SU-DHL-6 (cell line): ENCODE data around the gene SCUBE1.

Experiments
- EZH2phosphoT487 ChIP-seq: fragments of 200-600 bp; sonication (generic), shearing (Covaris generic); conservative IDR thresholded peaks from 2 replicates; pipeline ENCODE4 v1.6.1; 2018; ENCODE audit warnings: mild to moderate bottlenecking, antibody characterized with exemption, low read length, moderate library complexity, mixed read lengths
- TF ChIP-seq, protein P1 (sequence below): fragments of 200-600 bp; sonication (generic); IDR thresholded peaks from one replicate; pipeline ENCODE4 v1.5.1; 2017; ENCODE audit warnings: antibody characterized with exemption, mild to moderate bottlenecking, low read length, moderate library complexity; ENCODE audit not compliant: insufficient read depth, poor library complexity, severe bottlenecking

DNA sequence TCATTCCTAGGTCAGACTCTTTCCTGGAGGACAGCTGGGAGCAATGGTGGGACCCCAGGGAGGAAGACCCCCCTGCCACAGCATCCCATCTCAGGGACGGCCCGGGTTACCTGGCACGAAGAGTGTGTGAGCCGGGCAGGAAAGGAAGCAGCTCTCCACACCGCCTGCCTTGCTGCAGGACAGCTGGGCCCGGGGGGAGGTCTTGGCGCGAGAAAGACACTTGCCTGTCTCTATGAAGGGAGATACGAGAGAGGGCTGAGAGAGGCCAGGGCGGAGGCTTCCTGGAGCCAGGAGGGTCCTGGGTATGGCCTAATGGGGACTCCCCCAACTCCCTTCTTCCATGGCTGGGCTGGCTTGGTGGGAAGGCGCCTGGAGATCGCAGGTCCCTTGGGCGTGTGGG lies 120.2 kb downstream of the SCUBE1 start:
- TF ChIP-seq, protein P1, sequence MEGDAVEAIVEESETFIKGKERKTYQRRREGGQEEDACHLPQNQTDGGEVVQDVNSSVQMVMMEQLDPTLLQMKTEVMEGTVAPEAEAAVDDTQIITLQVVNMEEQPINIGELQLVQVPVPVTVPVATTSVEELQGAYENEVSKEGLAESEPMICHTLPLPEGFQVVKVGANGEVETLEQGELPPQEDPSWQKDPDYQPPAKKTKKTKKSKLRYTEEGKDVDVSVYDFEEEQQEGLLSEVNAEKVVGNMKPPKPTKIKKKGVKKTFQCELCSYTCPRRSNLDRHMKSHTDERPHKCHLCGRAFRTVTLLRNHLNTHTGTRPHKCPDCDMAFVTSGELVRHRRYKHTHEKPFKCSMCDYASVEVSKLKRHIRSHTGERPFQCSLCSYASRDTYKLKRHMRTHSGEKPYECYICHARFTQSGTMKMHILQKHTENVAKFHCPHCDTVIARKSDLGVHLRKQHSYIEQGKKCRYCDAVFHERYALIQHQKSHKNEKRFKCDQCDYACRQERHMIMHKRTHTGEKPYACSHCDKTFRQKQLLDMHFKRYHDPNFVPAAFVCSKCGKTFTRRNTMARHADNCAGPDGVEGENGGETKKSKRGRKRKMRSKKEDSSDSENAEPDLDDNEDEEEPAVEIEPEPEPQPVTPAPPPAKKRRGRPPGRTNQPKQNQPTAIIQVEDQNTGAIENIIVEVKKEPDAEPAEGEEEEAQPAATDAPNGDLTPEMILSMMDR = no peak
- no peak for TF ChIP-seq EZH2phosphoT487
